BLaER1 treated with 17β-estradiol and CSF1 and Interleukin-3, amounts not matched to agents 10 nM and 100 nM (cell line): ENCODE results near the gene CENPB.

ENCODE experiments used
- H3K27ac ChIP-seq, 11 experiments: shearing (Covaris generic); formaldehyde crosslinking; 2 replicates each; pipeline ENCODE4 v1.8.1; 2022
- H3K27me3 ChIP-seq, 11 experiments: shearing (Covaris generic); formaldehyde crosslinking; 2 replicates each; pipeline ENCODE4 v1.8.1; 2022
- H3K36me3 ChIP-seq, 11 experiments: shearing (Covaris generic); formaldehyde crosslinking; 2 replicates each; pipeline ENCODE4 v1.8.1; 2022
- H3K4me1 ChIP-seq, 10 experiments: shearing (Covaris generic); formaldehyde crosslinking; 2 replicates each; pipeline ENCODE4 v1.8.1; 2022
- H3K4me2 ChIP-seq, 11 experiments: shearing (Covaris generic); formaldehyde crosslinking; 2 replicates each; pipeline ENCODE4 v1.8.1; 2022
- H3K4me3 ChIP-seq, 10 experiments: shearing (Covaris generic); formaldehyde crosslinking; 2 replicates each; pipeline ENCODE4 v1.8.1; 2022
- H3K9ac ChIP-seq, 11 experiments: shearing (Covaris generic); formaldehyde crosslinking; 2 replicates each; pipeline ENCODE4 v1.8.1; 2022
- H3K9me3 ChIP-seq, 11 experiments: shearing (Covaris generic); formaldehyde crosslinking; replicated peaks in 1 of 11; 2 replicates each; pipeline ENCODE4 v1.8.1; 2022
- H4K20me1 ChIP-seq, 11 experiments: shearing (Covaris generic); formaldehyde crosslinking; 2 replicates each; pipeline ENCODE4 v1.8.1; 2022
- Cebpa-rat ChIP-seq, 11 experiments: shearing (Covaris generic); IDR thresholded peaks; 2 replicates each; pipeline ENCODE4 v1.8.1; 2022

CENPB gene

DNA sequence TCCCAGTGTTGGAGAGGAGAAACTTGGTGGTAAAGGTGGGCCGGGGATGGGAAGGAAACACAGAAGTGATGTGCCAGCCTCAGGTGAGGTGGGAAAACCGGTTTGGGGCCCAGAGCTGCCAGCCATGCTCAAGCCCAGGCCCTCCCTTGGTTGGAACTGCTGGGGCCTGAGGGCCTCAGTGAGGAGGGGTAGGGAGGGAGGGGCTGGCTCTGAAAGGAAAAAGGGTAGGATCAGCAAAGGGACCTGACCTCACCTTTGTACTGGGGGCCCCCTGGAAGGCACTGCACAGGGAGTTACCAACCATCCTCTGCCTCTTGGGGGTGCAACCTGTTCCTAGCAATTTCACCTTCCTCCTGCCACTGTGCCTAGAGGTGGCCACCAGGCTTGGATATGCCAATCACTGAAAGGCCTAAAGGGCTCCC lies 3.5 kb downstream of the CENPB start:
- H3K27ac ChIP-seq: no peak overlapping the region

GRCh38 chr20:3782597-3782996 lies 3.9 kb downstream of the CENPB start:
- H3K27ac ChIP-seq: no peak overlapping the region
- H3K9ac ChIP-seq: peak overlapping the region in 1 of 11 experiments; percentile 57; a peak in 1 of 22 replicates
- no peak overlapping the region for H3K4me3 ChIP-seq
- peaks cover 0 to 32% (median 6%) of the 10 kb centered on the region in 11 experiments; a peak in 15 of 22 replicates for H3K36me3 ChIP-seq
- no peak overlapping the region for H3K4me2 ChIP-seq
- no peak for TF ChIP-seq Cebpa-rat (IDR thresholded peaks at IDR 0.05)
- peaks cover 31 to 65% (median 52%) of the 10 kb centered on the region in 11 experiments; a peak in 21 of 22 replicates for H4K20me1 ChIP-seq
- peaks cover 0 to 9% (median 0%) of the 10 kb centered on the region in 11 experiments; a peak in 2 of 22 replicates for H3K9me3 ChIP-seq
- peaks cover 43 to 76% (median 59%) of the 10 kb centered on the region in 10 experiments for H3K4me1 ChIP-seq
- peaks cover 24 to 36% (median 32%) of the 10 kb centered on the region in 11 experiments for H3K27me3 ChIP-seq

More for the DNA sequence above, 3.5 kb downstream of the CENPB start:
- Histone ChIP-seq H3K9ac (peak overlapping the region in 4 of 11 experiments; percentile 7 to 57 (median 40); a peak in 3 of 22 replicates), H3K9me3 (peaks cover 0 to 4% (median 0%) of the 10 kb centered on the region in 11 experiments; a peak in 1 of 22 replicates), H3K4me1 (peaks cover 43 to 75% (median 59%) of the 10 kb centered on the region in 10 experiments), H3K27me3 (peaks cover 19 to 31% (median 28%) of the 10 kb centered on the region in 11 experiments), H4K20me1 (peaks cover 31 to 60% (median 52%) of the 10 kb centered on the region in 11 experiments; a peak in 21 of 22 replicates), H3K36me3 (peaks cover 0 to 32% (median 6%) of the 10 kb centered on the region in 11 experiments; a peak in 15 of 22 replicates), H3K4me2 (peak overlapping the region in 7 of 11 experiments; percentile 5 to 100 (median 55); a peak in 6 of 22 replicates), H3K4me3 (no peak overlapping the region)
- no peak for TF ChIP-seq Cebpa-rat (IDR thresholded peaks at IDR 0.05)

DNA sequence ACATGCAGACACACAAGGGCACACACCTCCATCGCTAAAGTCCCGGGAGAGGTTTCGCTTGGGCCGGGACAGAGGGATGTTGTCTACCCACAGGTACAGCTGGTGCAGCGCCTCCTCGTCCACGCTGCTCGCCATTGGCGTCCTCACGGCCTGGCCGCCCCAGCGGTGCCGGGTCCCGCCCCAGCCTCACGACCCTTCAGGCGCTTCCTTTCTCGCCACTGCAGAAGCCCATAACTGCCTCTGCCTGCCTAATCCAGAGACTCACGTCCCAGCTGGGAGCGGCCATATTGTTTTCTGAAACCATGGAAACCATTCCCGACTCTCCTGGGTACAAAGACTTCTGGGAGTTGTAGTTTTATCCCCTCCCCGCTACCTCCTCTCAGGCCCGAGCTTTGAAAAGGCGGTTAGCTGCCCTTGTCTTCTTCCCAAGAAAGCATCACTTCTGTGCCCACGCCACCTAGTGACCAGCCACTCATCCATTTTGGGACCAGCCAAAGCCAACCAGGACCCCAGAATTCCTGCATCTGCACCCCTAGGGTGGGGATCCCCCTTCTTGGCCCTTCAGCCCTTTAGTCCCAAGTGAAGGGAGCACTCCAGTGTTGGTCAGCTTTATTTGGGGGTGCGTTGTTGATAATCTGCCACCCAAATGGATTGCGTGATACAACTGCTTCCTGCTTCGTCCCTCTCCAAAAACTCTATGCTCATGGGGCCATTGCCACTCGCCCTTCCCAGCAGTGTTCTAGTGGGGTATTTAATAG lies 5.2 kb downstream of the CENPB start, which contains the start of gene SPEF1:
Gene SPEF1 (minus strand): TSS at position 296 of the 758 bp plus-strand sequence. CDS start 161 bp downstream, at position 135.
- peak within 1 kb of the TSS in 6 of 11 experiments; percentile 12 to 57 (median 44); a peak in 9 of 22 replicates for H3K9ac ChIP-seq
- TF ChIP-seq Cebpa-rat (IDR thresholded peaks at IDR 0.05): no peak
- peaks cover 0 to 32% (median 6%) of the 10 kb centered on the region in 11 experiments; a peak in 15 of 22 replicates for H3K36me3 ChIP-seq
- peaks cover 40 to 74% (median 58%) of the 10 kb centered on the region in 10 experiments for H3K4me1 ChIP-seq
- peak within 1 kb of the TSS; percentile 85 to 99 (median 97) for H3K4me2 ChIP-seq
- H3K4me3 ChIP-seq: peak within 1 kb of the TSS; percentile 39 to 69 (median 54); a peak in 19 of 20 replicates
- peaks cover 31 to 65% (median 52%) of the 10 kb centered on the region in 11 experiments; a peak in 21 of 22 replicates for H4K20me1 ChIP-seq
- peaks cover 37 to 49% (median 45%) of the 10 kb centered on the region in 11 experiments for H3K27me3 ChIP-seq
- H3K27ac ChIP-seq: peak within 1 kb of the TSS in 1 of 11 experiments; percentile 44; a peak in 1 of 22 replicates
- H3K9me3 ChIP-seq: peaks cover 0 to 21% (median 3%) of the 10 kb centered on the region in 11 experiments; a peak in 9 of 22 replicates

- Histone ChIP-seq H3K36me3 (peaks cover 0 to 15% (median 0%) of the 10 kb centered on the region in 11 experiments; a peak in 5 of 22 replicates), H3K9ac (no peak overlapping the region), H3K4me1 (peaks cover 19 to 52% (median 37%) of the 10 kb centered on the region in 10 experiments), H3K4me2 (peak overlapping the region in 2 of 11 experiments; percentile 80 to 91; a peak in 4 of 22 replicates), H3K9me3 (peaks cover 0 to 28% (median 8%) of the 10 kb centered on the region in 11 experiments; a peak in 13 of 22 replicates), H3K27me3 (peaks cover 37 to 61% (median 56%) of the 10 kb centered on the region in 11 experiments), H3K4me3 (0 out of 20 replicates have a peak overlapping the region, but pooled peaks of 1 of the 10 experiments have one; percentile 49), H4K20me1 (peaks cover 12 to 43% (median 31%) of the 10 kb centered on the region in 11 experiments; a peak in 21 of 22 replicates), H3K27ac (no peak overlapping the region)
- TF ChIP-seq Cebpa-rat (IDR thresholded peaks at IDR 0.05): no peak
Observed at GRCh38 chr20:3778976-3779375, 7.6 kb downstream of the CENPB start.

GRCh38 chr20:3777716-3778629 lies 8.6 kb downstream of the CENPB start:
- peak overlapping the region in 9 of 10 experiments; percentile 27 to 64 (median 49); a peak in 17 of 20 replicates for H3K4me3 ChIP-seq
- H4K20me1 ChIP-seq: peaks cover 2 to 33% (median 21%) of the 10 kb centered on the region in 11 experiments; a peak in 20 of 22 replicates
- H3K27ac ChIP-seq: no peak overlapping the region
- peak overlapping the region in 5 of 11 experiments; percentile 22 to 64 (median 40); a peak in 6 of 22 replicates for H3K9ac ChIP-seq
- no peak for TF ChIP-seq Cebpa-rat (IDR thresholded peaks at IDR 0.05)
- peaks cover 0 to 6% (median 0%) of the 10 kb centered on the region in 11 experiments; a peak in 2 of 22 replicates for H3K36me3 ChIP-seq
- peaks cover 0 to 28% (median 8%) of the 10 kb centered on the region in 11 experiments; a peak in 13 of 22 replicates for H3K9me3 ChIP-seq
- peak overlapping the region; percentile 56 to 91 (median 73) for H3K4me2 ChIP-seq
- peaks cover 19 to 44% (median 30%) of the 10 kb centered on the region in 10 experiments for H3K4me1 ChIP-seq
- H3K27me3 ChIP-seq: peaks cover 37 to 61% (median 56%) of the 10 kb centered on the region in 11 experiments

DNA sequence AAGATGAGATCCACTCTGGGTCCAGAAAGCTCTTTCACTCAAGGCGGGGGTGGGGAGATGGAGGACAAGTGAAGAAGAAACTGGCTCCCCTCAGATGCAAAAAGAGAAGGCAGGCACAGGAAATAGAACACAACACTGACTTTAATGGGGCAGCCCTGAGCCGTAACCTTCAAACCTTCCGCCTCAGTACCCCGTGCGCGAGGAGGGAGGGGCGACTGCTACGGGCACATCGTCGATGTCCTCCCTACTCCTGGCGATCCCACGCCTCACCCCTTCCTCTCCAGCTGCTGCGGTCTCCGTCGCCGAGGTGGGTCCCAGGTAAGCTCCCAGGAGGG lies 9.2 kb downstream of the CENPB start:
- H3K4me1 ChIP-seq: peaks cover 19 to 44% (median 30%) of the 10 kb centered on the region in 10 experiments
- peaks cover 0 to 28% (median 10%) of the 10 kb centered on the region in 11 experiments; a peak in 13 of 22 replicates for H3K9me3 ChIP-seq
- H4K20me1 ChIP-seq: peaks cover 0 to 27% (median 15%) of the 10 kb centered on the region in 11 experiments; a peak in 17 of 22 replicates
- H3K4me2 ChIP-seq: peak overlapping the region; percentile 56 to 91 (median 73)
- H3K9ac ChIP-seq: peak overlapping the region in 5 of 11 experiments; percentile 22 to 64 (median 40); a peak in 6 of 22 replicates
- peak overlapping the region in 9 of 10 experiments; percentile 27 to 64 (median 49); a peak in 17 of 20 replicates for H3K4me3 ChIP-seq
- peaks cover 37 to 61% (median 56%) of the 10 kb centered on the region in 11 experiments for H3K27me3 ChIP-seq
- no peak for TF ChIP-seq Cebpa-rat (IDR thresholded peaks at IDR 0.05)
- no peaks in the 10 kb centered on the region; a peak in 1 of 22 replicates for H3K36me3 ChIP-seq
- H3K27ac ChIP-seq: no peak overlapping the region

DNA sequence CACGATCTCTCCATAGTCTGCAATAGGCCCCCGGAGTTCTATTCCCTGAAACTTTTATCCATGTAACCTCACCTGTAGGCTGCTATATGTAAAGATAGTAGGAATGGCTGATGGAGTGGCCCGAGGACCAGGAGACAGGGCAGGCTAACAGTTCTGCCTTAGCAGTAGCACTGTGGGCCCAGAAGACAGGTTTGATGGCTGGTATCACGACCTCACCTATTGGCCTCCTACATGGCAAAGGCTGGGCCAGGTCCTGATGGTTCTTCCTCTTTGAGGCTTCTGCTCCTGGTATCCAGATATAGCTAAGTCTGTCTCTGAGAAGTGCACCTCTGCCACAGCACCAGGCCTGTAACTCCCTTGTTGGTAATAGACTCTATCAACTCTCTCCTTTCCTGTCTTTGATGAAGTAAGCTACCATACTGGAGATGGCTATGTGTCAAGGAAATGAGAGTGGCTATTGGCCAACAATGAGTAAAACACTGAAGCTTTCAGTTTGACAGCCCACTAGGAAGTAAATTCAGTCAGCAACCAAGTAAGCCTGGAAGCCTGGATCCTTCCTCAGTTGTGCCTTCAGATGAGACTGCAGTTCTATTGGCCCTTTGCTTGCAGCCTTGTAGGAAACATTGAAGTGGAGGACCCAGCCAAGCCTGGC lies 11.0 kb downstream of the CENPB start:
- H4K20me1 ChIP-seq: peaks cover 0 to 12% (median 0%) of the 10 kb centered on the region in 11 experiments; a peak in 7 of 22 replicates
- H3K27me3 ChIP-seq: peaks cover 37 to 56% (median 53%) of the 10 kb centered on the region in 11 experiments
- H3K9ac ChIP-seq: no peak overlapping the region
- peaks cover 16 to 38% (median 27%) of the 10 kb centered on the region in 10 experiments for H3K4me1 ChIP-seq
- H3K4me3 ChIP-seq: no peak overlapping the region
- no peak for TF ChIP-seq Cebpa-rat (IDR thresholded peaks at IDR 0.05)
- H3K9me3 ChIP-seq: peaks cover 0 to 28% (median 14%) of the 10 kb centered on the region in 11 experiments; a peak in 13 of 22 replicates
- no peak overlapping the region for H3K4me2 ChIP-seq
- no peak overlapping the region for H3K27ac ChIP-seq
- no peaks in the 10 kb centered on the region for H3K36me3 ChIP-seq
